ENCODE data around the gene SPATA2L. TPM values are rescaled to one million over a fixed set of nuclear protein-coding genes. Genes with fewer than 3 reads are reported as not detected.
"Not testable (repeated sequence)": the region's sequence is repeated elsewhere in the genome, so short reads cannot be mapped to it uniquely, and the experiment has no call there.

Gene SPATA2L
- total RNA-seq, 1 donor from 2014 or later = 9.3 TPM

DNA sequence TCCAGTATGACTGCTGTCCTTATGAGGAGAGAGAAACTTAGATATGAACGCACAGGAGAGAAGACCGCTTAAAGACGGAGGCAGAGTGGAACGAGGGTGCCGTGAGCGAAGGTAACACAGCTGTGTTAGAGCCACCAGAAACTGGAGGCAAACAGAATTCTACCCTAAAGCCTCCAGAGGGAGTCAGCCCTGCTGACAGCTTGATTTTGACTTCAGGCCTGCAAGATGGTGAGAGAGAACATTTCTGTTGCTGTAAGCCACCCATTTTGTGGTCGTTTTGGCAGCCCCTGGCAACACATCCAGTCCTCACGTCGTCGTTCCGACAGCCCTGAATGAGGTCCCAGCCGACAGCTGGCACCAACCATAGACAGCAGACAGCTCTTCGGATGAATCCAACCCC lies 2.8 kb upstream of the SPATA2L start:
- Mint-ChIP-seq H3K9me3 (ENCODE audit: low read depth) (no peaks in the 10 kb centered on the region), H3K4me3 (ENCODE audit: unreplicated experiment) (no peak overlapping the region), H3K36me3 (ENCODE audit: low read depth) (no peaks in the 10 kb centered on the region), H3K27ac (ENCODE audit: unreplicated experiment) (no peak overlapping the region), H3K27me3 (ENCODE audit: low read depth) (no peaks in the 10 kb centered on the region), H3K4me1 (ENCODE audit: low read depth) (peaks cover 11% of the 10 kb centered on the region)
- no peak for DNase-seq (ENCODE audit: low spot score)
- TF ChIP-seq, protein P1, sequence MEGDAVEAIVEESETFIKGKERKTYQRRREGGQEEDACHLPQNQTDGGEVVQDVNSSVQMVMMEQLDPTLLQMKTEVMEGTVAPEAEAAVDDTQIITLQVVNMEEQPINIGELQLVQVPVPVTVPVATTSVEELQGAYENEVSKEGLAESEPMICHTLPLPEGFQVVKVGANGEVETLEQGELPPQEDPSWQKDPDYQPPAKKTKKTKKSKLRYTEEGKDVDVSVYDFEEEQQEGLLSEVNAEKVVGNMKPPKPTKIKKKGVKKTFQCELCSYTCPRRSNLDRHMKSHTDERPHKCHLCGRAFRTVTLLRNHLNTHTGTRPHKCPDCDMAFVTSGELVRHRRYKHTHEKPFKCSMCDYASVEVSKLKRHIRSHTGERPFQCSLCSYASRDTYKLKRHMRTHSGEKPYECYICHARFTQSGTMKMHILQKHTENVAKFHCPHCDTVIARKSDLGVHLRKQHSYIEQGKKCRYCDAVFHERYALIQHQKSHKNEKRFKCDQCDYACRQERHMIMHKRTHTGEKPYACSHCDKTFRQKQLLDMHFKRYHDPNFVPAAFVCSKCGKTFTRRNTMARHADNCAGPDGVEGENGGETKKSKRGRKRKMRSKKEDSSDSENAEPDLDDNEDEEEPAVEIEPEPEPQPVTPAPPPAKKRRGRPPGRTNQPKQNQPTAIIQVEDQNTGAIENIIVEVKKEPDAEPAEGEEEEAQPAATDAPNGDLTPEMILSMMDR (IDR thresholded peaks at IDR 0.05) = peak; percentile 21

DNA sequence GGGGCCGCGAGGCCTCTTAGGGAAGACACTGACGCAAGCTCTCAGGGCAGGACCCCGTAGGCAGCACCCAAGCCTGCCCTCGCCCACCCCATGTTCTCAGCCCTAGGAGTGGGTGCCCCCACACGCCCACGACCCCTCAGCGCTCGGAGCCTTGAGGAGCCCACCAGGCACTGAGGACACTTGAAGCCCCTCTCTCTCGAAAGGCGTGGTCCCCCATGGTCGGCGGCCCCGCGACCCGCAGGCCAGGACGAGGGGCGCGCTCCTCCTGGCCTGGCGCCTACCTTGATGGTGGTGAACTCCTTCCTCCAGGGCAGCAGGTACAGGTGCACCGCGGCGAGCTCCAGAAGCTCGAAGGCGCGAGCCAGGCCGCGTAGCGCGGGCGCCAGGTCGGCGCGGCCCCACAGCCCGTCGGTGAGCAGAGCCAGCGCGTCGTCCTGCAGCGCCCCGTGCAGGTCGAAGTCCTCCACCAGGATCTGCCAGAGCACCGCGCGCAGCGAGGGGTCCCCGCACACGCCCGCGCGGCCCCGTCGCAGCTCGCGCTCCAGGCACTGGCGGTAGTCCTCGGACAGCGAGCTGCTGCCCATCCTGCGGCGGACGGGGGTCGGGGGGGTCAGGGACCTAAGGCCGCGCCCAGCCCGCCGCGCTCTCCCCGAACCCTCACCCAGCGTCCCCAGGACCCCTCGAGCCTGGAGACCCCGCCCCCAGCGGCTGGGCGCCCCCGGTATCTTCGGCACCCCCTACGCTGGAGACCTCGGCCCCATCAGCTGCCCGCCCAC lies 668 bp downstream of the SPATA2L start:
- TF ChIP-seq, protein P1 (IDR thresholded peaks at IDR 0.05) = peak; percentile 69
- Mint-ChIP-seq H3K4me1 (ENCODE audit: low read depth) (peaks cover 6% of the 10 kb centered on the region), H3K27me3 (ENCODE audit: low read depth) (no peaks in the 10 kb centered on the region), H3K27ac (ENCODE audit: unreplicated experiment) (peak overlapping the region; percentile 87), H3K36me3 (ENCODE audit: low read depth) (no peaks in the 10 kb centered on the region), H3K4me3 (ENCODE audit: unreplicated experiment) (peak overlapping the region; percentile 69), H3K9me3 (ENCODE audit: low read depth) (no peaks in the 10 kb centered on the region)
- DNase-seq (ENCODE audit: low spot score) = peak; percentile 92

DNA sequence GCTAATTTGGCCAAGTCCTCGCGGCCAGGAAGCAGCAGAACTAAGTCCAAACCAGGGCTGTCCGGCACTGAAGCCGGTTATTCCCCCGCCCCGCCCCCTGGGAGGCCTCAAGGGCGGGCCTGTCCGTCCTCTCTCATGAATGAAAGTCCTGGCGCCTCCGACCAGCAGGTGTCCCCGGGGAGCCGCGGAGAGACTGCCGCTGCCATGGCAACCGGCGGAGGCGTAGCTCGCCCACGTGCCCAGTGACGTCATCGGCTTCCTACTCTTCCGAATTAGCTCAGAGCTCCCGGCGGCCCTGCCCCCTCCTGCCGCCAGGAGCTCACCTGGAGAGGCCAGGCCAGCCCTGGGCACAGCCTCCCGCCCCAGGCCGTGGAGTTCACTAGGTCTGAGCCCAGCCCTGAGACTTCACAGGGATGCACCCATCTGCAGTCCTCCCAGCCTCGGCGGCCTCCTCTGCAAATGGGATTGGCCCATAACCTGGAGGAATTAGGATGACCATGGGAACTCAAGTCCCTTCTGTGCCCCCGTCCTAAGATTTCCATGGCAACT lies 1.3 kb downstream of the SPATA2L start:
- Mint-ChIP-seq H3K9me3 (ENCODE audit: low read depth) (no peaks in the 10 kb centered on the region), H3K4me1 (ENCODE audit: low read depth) (peaks cover 5% of the 10 kb centered on the region), H3K27me3 (ENCODE audit: low read depth) (no peaks in the 10 kb centered on the region), H3K27ac (ENCODE audit: unreplicated experiment) (peak overlapping the region; percentile 87), H3K4me3 (ENCODE audit: unreplicated experiment) (peak overlapping the region; percentile 69), H3K36me3 (ENCODE audit: low read depth) (no peaks in the 10 kb centered on the region)
- peak; percentile 99 for DNase-seq (ENCODE audit: low spot score)
- TF ChIP-seq, protein P1 (IDR thresholded peaks at IDR 0.05) = peak; percentile 75

DNA sequence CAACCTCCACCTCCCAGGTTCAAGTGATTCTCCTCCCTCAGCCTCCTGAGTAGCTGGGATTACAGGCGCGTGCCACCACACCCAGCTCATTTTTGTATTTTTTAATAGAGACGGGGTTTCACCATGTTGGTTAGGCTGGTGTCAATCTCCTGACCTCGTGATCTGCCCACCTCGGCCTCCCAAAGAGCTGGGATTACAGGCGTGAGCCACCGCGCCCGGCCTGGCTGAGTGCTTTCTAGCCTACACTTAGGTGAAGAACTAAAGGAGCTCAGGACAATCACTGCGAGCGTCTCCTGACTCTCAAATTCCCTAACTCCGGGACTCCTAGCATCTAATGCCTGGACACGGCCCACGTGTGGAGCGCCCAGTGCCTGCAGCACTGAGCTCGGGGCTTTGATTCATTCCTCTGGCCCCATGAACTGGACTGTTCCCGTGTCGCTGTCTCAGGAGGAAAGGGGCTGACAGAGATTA lies 1.8 kb downstream of the SPATA2L start:
- Mint-ChIP-seq H3K4me3 (ENCODE audit: unreplicated experiment) (peak overlapping the region; percentile 69), H3K27ac (ENCODE audit: unreplicated experiment) (peak overlapping the region; percentile 87)
- H3K4me1 Mint-ChIP-seq (ENCODE audit: low read depth); H3K9me3 Mint-ChIP-seq (ENCODE audit: low read depth); H3K27me3 Mint-ChIP-seq (ENCODE audit: low read depth); H3K36me3 Mint-ChIP-seq (ENCODE audit: low read depth); DNase-seq (ENCODE audit: low spot score): not testable (repeated sequence)

DNA sequence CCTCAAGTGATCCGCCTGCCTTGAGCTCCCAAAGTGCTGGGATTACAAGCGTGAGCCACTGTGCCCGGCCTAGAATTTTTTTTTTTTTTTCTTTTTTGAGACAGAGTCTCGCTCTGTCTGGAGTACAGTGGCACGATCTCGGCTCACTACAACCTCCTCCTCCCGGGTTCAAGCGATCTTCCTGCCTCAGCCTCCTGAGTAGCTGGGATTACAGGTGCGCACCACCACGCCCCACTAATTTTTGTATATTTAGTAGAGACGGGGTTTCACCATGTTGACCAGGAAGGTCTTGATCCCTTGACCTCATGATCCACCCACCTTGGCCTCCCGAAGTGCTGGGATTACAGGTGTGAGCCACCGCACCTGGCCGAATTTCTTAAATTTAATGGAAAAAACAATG lies 2.8 kb downstream of the SPATA2L start:
- not testable (repeated sequence) for H3K4me1 Mint-ChIP-seq (ENCODE audit: low read depth); H3K4me3 Mint-ChIP-seq (ENCODE audit: unreplicated experiment); H3K9me3 Mint-ChIP-seq (ENCODE audit: low read depth); H3K27ac Mint-ChIP-seq (ENCODE audit: unreplicated experiment); H3K36me3 Mint-ChIP-seq (ENCODE audit: low read depth); DNase-seq (ENCODE audit: low spot score); H3K27me3 Mint-ChIP-seq (ENCODE audit: low read depth)

DNA sequence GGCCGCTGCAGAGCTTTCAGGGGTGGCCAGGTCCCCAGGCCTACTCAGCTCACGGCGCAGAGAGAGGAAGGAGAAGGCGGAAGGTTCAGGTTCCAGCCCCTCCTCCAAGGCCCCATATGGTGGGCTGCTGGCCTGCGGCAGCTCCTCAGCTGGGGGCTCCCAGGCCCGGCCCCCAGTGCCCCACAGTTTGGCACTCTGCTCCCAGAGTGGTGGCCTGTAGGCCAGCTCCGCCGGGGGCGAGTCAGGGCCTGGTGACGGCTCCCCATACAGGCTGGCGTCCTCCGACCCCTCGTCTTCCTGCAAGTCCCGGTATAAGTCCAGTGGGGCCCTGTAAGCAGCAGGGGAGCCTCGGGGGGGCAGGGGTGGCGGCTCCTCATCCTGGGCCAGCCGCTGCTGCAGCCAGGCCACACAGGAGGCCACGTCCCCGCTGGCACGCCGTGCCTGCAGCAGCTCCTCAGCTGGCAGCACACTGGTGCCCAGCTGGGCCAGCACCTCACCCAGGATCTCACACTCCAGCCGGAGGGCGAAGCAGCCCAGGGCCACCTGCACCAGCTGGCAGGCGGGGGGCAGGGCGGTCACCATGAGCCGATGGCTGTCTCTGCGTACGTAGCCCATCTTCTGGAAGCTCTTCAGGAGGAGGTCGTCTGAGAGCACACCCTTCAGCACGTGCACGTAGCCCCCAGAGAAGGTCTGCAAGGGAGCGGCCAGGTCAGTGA lies 3.7 kb downstream of the SPATA2L start:
- Mint-ChIP-seq H3K4me3 (ENCODE audit: unreplicated experiment) (no peak overlapping the region), H3K27ac (ENCODE audit: unreplicated experiment) (no peak overlapping the region), H3K36me3 (ENCODE audit: low read depth) (peaks cover 4% of the 10 kb centered on the region), H3K9me3 (ENCODE audit: low read depth) (no peaks in the 10 kb centered on the region), H3K27me3 (ENCODE audit: low read depth) (no peaks in the 10 kb centered on the region), H3K4me1 (ENCODE audit: low read depth) (peaks cover 5% of the 10 kb centered on the region)
- no peak for DNase-seq (ENCODE audit: low spot score)
- TF ChIP-seq, protein P1 (IDR thresholded peaks at IDR 0.05) = no peak
